Measurements from ENCODE around the gene TTI1.

- TF ChIP-seq CTCF (IDR thresholded peaks at IDR 0.05), result no peak
- TF ChIP-seq ZFX (IDR thresholded peaks at IDR 0.05; ENCODE audit: borderline replicate concordance), result no peak
Measured at GRCh38 chr20:38040276-38040675, 7.0 kb upstream of the TTI1 start.

All from 22Rv1 (cell line).